COLO668 (cell line): Measurements from ENCODE around the gene RNH1.
"Not testable (repeated sequence)": the region's sequence is repeated elsewhere in the genome, so short reads cannot be mapped to it uniquely, and the experiment has no call there.

Source experiments
- DNase-seq: peaks from one replicate; lab custom pipeline; 2025; ENCODE audit not compliant: unreplicated experiment; lab: John Stamatoyannopoulos, UW

RNH1 gene

GRCh38 chr11:520428-521176 lies 13.6 kb upstream of the RNH1 start:
- peak; percentile 1 for DNase-seq

GRCh38 chr11:518463-519202 lies 11.6 kb upstream of the RNH1 start:
- DNase-seq, result peak; percentile 79

GRCh38 chr11:516918-517685 lies 10.1 kb upstream of the RNH1 start:
- not testable (repeated sequence) for DNase-seq

GRCh38 chr11:516400-516799 lies 9.4 kb upstream of the RNH1 start:
- DNase-seq, result no peak

GRCh38 chr11:515131-515530 lies 8.1 kb upstream of the RNH1 start:
- no peak for DNase-seq

- no peak for DNase-seq
Measured at GRCh38 chr11:514606-515005, 7.6 kb upstream of the RNH1 start.

GRCh38 chr11:512761-513595 lies 5.9 kb upstream of the RNH1 start:
- no peak for DNase-seq

GRCh38 chr11:508956-509355 lies 1.9 kb upstream of the RNH1 start:
- no peak for DNase-seq

- no peak for DNase-seq
Measured at GRCh38 chr11:507727-508515, 879 bp upstream of the RNH1 start.

GRCh38 chr11:506238-506994 lies 626 bp downstream of the RNH1 start:
- peak; percentile 87 for DNase-seq

- no peak for DNase-seq
Measured at GRCh38 chr11:504994-505344, 2.1 kb downstream of the RNH1 start.

- no peak for DNase-seq
Measured at GRCh38 chr11:504053-504993, 2.7 kb downstream of the RNH1 start.

GRCh38 chr11:503179-503981 lies 3.7 kb downstream of the RNH1 start:
- DNase-seq, result no peak

- no peak for DNase-seq
Measured at GRCh38 chr11:502288-503178, 4.5 kb downstream of the RNH1 start.

GRCh38 chr11:501683-502287 lies 5.3 kb downstream of the RNH1 start:
- no peak for DNase-seq

- no peak for DNase-seq
Measured at GRCh38 chr11:501001-501682, 5.9 kb downstream of the RNH1 start.
